Measurements from ENCODE around the gene CERS4.
"Not testable (repeated sequence)": the region's sequence is repeated elsewhere in the genome, so short reads cannot be mapped to it uniquely, and the experiment has no call there.

The CERS4 gene

DNA sequence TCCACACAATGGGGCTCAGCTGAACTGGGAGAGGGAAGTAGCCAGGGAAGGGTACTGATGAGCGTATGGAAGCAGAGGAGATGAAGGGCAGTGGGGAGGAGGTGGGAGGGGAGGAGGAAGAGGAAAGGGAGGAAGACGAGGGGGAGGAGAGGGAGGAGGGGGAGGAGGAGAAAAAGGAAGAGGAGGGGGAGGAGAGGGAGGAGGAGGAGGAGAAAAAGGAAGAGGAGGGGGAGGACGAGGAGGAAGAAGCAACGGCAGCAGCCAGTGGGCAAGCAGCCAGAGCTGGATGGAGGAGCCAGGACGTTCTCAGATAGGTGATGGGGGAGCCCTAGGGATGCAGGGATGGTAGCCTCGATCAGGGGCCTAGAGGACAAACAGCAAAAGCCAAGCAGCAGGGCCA is 5.6 kb downstream of the CERS4 start:
- peaks cover 39% of the 10 kb centered on the region for H3K79me2 ChIP-seq (ENCODE audit: control insufficient read depth, low read length)
- peaks cover 48% of the 10 kb centered on the region for H3K4me1 ChIP-seq (ENCODE audit: control insufficient read depth, low read length)
- TF ChIP-seq, protein P1, sequence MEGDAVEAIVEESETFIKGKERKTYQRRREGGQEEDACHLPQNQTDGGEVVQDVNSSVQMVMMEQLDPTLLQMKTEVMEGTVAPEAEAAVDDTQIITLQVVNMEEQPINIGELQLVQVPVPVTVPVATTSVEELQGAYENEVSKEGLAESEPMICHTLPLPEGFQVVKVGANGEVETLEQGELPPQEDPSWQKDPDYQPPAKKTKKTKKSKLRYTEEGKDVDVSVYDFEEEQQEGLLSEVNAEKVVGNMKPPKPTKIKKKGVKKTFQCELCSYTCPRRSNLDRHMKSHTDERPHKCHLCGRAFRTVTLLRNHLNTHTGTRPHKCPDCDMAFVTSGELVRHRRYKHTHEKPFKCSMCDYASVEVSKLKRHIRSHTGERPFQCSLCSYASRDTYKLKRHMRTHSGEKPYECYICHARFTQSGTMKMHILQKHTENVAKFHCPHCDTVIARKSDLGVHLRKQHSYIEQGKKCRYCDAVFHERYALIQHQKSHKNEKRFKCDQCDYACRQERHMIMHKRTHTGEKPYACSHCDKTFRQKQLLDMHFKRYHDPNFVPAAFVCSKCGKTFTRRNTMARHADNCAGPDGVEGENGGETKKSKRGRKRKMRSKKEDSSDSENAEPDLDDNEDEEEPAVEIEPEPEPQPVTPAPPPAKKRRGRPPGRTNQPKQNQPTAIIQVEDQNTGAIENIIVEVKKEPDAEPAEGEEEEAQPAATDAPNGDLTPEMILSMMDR (IDR thresholded peaks at IDR 0.05; ENCODE audit: low read depth, low read length, poor library complexity, severe bottlenecking): no peak
- TF ChIP-seq EZH2phosphoT487 (IDR thresholded peaks at IDR 0.05; ENCODE audit: borderline replicate concordance, low read length): no peak

DNA sequence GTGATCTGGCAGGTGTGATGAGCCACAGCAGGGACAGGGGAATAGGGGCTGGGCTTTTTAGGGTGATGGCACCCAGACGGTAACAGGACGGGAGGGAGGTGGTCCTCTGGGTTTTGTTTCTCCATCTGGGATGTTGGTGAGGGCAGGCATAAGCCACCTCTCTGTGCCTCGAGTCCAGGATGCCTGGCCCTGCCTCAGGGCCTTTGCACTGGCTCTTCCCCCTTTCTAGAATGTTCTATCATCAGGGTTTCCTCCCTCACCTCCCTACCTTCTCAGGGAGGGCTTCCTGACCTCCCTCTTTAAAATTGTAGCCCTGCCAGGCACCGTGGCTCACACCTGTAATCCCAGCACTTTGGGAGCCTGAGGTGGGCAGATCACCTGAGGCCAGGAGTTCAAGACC is 6.6 kb downstream of the CERS4 start:
- Histone ChIP-seq H3F3A (ENCODE audit: control insufficient read depth, insufficient read depth) (peaks cover 10% of the 10 kb centered on the region; the same call in 1 of the 2 replicates), H3K27ac (ENCODE audit: low read depth, low read length) (0 out of 2 replicates have a peak overlapping the region, but pooled peaks have one; percentile 44), H3K9me2 (replicated peaks; ENCODE audit: control insufficient read depth, low read length) (no peaks in the 10 kb centered on the region), H4K20me1 (ENCODE audit: control insufficient read depth, insufficient read depth, low read depth, low read length) (peaks cover 4% of the 10 kb centered on the region; the same call in 1 of the 2 replicates), H3K79me2 (ENCODE audit: control insufficient read depth, low read length) (peaks cover 29% of the 10 kb centered on the region), H3K4me3 (ENCODE audit: low read length) (peak overlapping the region; percentile 51), H3K36me3 (ENCODE audit: control insufficient read depth, low read length) (no peaks in the 10 kb centered on the region), H3K4me2 (ENCODE audit: low read length) (peak overlapping the region; percentile 48), H3K4me1 (ENCODE audit: control insufficient read depth, low read length) (peaks cover 38% of the 10 kb centered on the region), H3K9me3 (ENCODE audit: control insufficient read depth, insufficient read depth, low read length) (no peaks in the 10 kb centered on the region), H3K27me3 (ENCODE audit: control insufficient read depth, low read length) (no peaks in the 10 kb centered on the region)
- TF ChIP-seq EZH2phosphoT487 (IDR thresholded peaks at IDR 0.05; ENCODE audit: borderline replicate concordance, low read length): no peak
- TF ChIP-seq, protein P1 (IDR thresholded peaks at IDR 0.05; ENCODE audit: low read depth, low read length, poor library complexity, severe bottlenecking): no peak

More for the DNA sequence above, 5.6 kb downstream of the CERS4 start:
- H3K9me2 ChIP-seq (replicated peaks; ENCODE audit: control insufficient read depth, low read length): no peaks in the 10 kb centered on the region
- H3K4me3 ChIP-seq (ENCODE audit: low read length): peak overlapping the region; percentile 51
- H3K27me3 ChIP-seq (ENCODE audit: control insufficient read depth, low read length): no peaks in the 10 kb centered on the region
- H3K36me3 ChIP-seq (ENCODE audit: control insufficient read depth, low read length): no peaks in the 10 kb centered on the region
- H3K4me2 ChIP-seq (ENCODE audit: low read length): peak overlapping the region; percentile 48
- H3K9me3 ChIP-seq (ENCODE audit: control insufficient read depth, insufficient read depth, low read length): no peaks in the 10 kb centered on the region
- H3K27ac ChIP-seq (ENCODE audit: low read depth, low read length): peak overlapping the region; percentile 44
- peaks cover 4% of the 10 kb centered on the region; the same call in 1 of the 2 replicates for H4K20me1 ChIP-seq (ENCODE audit: control insufficient read depth, insufficient read depth, low read depth, low read length)
- peaks cover 15% of the 10 kb centered on the region for H3F3A ChIP-seq (ENCODE audit: control insufficient read depth, insufficient read depth)

DNA sequence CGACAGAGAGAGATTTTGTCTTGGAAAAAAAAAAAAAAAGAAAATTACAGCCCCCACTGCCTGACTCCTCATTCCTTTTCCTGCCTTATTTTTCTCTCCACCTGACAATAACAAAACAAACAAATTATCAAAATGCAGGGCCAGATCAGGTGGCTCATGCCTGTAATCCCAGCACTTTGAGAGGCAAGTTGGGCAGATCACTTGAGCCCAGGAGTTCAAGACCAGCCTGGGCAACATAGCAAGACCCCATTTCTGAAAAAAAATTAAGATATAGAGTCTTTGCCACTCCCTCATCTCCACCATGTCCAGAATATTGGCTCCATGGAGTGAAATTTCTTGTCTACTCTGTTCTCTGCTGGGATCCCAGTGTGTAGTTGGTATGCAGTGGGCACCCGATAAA is 7.2 kb downstream of the CERS4 start:
- Histone ChIP-seq H3K27ac (ENCODE audit: low read depth, low read length) (no peak overlapping the region), H3K4me3 (ENCODE audit: low read length) (no peak overlapping the region), H3K36me3 (ENCODE audit: control insufficient read depth, low read length) (no peaks in the 10 kb centered on the region), H3K9me3 (ENCODE audit: control insufficient read depth, insufficient read depth, low read length) (no peaks in the 10 kb centered on the region), H4K20me1 (ENCODE audit: control insufficient read depth, insufficient read depth, low read depth, low read length) (peaks cover 4% of the 10 kb centered on the region; the same call in 1 of the 2 replicates), H3K4me1 (ENCODE audit: control insufficient read depth, low read length) (peaks cover 32% of the 10 kb centered on the region), H3K9me2 (replicated peaks; ENCODE audit: control insufficient read depth, low read length) (no peaks in the 10 kb centered on the region), H3F3A (ENCODE audit: control insufficient read depth, insufficient read depth) (peaks cover 10% of the 10 kb centered on the region; the same call in 1 of the 2 replicates), H3K4me2 (ENCODE audit: low read length) (no peak overlapping the region), H3K27me3 (ENCODE audit: control insufficient read depth, low read length) (no peaks in the 10 kb centered on the region), H3K79me2 (ENCODE audit: control insufficient read depth, low read length) (peaks cover 23% of the 10 kb centered on the region)
- TF ChIP-seq EZH2phosphoT487 (IDR thresholded peaks at IDR 0.05; ENCODE audit: borderline replicate concordance, low read length): no peak
- TF ChIP-seq, protein P1 (IDR thresholded peaks at IDR 0.05; ENCODE audit: low read depth, low read length, poor library complexity, severe bottlenecking): no peak

DNA sequence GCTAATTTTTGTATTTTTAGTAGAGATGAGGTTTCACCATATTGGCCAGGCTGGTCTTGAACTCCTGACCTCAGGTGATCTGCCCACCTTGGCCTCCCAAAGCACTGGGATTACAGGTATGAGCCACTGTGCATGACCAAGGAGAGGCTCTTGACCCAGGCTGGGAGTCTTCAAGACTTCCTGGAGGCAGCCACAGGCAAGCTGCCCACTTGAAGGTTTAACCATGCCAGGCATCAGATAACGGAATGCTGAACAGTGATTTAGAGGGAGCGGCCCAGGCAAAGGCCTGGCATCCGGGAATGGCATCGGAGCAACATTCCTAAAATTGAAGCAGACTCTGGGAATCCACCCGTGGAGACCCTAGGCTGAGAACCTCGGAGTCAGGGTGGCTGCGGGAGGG is 9.0 kb downstream of the CERS4 start:
- H3K27ac ChIP-seq (ENCODE audit: low read depth, low read length); H3K27me3 ChIP-seq (ENCODE audit: control insufficient read depth, low read length); H3K4me2 ChIP-seq (ENCODE audit: low read length); H4K20me1 ChIP-seq (ENCODE audit: control insufficient read depth, insufficient read depth, low read depth, low read length); H3K4me3 ChIP-seq (ENCODE audit: low read length); H3K9me2 ChIP-seq (replicated peaks; ENCODE audit: control insufficient read depth, low read length); H3F3A ChIP-seq (ENCODE audit: control insufficient read depth, insufficient read depth); H3K36me3 ChIP-seq (ENCODE audit: control insufficient read depth, low read length); H3K9me3 ChIP-seq (ENCODE audit: control insufficient read depth, insufficient read depth, low read length): not testable (repeated sequence)
- peaks cover 18% of the 10 kb centered on the region for H3K79me2 ChIP-seq (ENCODE audit: control insufficient read depth, low read length)
- H3K4me1 ChIP-seq (ENCODE audit: control insufficient read depth, low read length): peaks cover 25% of the 10 kb centered on the region

All from DOHH2 (cell line).